OCI-M1 (cell line): ENCODE results near the gene ATP1A1.

Source experiments
- DNase-seq: peaks from one replicate; lab custom pipeline; 2025; lab: John Stamatoyannopoulos, UW

ATP1A1 gene

DNA sequence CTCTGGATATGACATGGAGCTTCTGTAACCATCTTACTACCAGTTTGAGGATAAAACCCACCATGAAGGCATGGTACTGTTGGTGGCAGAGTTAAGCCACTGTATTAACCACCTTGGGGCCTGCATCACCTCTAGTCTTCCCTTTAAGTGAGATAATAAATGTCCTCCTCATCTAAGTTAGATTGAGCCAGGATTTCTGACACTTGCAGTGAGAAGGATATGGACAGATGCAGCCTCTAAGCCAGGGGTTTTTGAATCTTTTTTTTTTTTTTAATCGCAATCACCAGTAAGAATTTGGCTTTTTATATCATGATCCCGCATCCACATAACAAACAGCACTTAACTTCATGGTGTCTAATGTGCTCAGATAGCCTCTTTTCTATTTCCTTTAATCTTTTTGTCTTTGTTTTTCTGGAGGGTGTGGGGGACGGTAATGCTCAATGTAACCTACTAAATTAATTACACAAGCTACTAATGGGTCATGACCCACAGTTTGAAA lies 42.2 kb downstream of the ATP1A1 start:
- DNase-seq, result no peak

DNA sequence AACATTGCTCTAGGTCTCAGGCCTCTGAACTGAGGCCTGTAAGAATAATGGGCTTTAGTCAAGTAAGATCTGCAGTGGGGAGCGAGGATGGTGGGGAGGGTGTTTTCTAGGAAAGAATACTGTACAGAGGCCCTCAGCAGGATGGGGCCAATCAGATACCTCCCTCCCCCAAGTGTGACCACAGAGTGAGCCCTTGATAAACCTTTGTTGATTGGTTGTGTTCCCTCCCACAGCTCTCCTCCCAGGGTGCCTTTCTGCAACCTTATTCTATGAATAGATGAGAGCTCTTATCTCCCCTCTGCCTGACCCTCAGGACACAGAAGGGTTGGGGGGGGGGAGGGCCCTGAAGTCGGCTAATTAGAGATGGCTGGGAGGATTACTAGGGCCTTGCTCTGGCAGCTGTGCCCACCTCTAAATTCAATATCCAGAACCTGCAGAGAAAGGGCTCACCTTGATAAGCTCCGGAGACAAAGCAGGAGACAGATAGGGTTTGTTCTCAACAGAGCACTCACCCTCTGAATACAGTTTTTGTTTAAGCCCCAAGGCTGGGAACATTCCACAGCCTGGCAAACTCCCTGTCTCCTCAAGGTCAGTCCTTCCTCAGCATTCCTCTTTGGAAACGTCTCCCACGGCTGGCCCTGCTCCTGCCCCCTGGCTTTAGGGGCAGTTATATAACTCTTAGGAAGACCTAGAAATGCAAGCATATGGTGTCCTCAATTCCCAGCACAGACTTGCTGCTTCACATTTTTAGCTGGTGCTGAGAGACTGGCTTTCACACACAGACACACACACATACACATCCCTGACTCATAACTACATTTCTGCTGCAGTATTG lies 42.9 kb downstream of the ATP1A1 start:
- peak; percentile 98 for DNase-seq

DNA sequence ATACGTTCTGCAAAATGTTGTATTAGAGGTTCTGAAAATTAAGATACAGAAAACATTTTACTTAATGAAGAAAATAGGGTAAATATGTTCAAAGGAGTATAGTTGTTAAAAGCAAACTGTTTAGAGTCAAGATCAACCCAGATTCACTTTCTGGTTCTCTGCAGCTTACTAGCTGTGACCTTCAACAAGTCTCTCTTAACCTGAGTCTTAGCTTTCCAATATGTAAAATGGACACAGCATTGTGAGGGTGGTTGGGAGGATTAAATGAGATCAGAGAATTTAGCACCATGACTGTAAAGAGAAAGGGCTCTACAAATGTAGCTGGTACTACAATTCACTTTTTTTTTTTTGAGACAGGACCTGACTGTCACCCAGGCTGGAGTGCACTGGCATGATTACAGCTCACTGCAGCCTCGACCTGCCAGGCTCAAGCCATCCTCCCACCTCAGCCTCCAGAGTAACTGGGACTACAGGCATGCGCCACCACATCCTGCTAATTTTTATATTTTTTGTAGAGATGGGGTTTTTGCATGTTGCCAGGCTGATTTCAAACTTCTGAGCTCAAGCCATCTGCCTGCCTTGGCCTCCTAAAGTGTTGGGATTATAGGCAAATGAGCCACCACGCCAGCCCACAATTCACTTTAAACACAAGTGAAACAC lies 43.9 kb downstream of the ATP1A1 start:
- DNase-seq, result no peak

DNA sequence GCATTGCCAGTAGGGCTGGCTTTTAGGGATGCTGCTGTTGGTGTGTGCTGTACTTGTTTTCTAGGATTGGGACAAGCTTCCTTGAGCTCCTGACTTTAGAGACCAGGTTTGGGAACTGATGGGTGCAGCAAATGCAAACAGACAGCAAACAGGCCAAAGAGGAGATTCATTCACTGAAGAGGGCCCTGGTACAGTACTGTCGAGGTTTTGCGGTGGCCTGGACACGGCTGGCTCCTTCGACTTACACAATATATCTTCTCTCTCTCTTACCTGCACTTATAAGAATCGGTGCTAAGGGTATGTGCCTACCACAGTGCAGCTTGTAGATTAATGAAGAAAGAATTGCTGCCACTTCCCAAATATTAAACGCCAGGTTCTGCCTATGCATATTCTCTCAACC lies 44.6 kb downstream of the ATP1A1 start:
- DNase-seq, result no peak

DNA sequence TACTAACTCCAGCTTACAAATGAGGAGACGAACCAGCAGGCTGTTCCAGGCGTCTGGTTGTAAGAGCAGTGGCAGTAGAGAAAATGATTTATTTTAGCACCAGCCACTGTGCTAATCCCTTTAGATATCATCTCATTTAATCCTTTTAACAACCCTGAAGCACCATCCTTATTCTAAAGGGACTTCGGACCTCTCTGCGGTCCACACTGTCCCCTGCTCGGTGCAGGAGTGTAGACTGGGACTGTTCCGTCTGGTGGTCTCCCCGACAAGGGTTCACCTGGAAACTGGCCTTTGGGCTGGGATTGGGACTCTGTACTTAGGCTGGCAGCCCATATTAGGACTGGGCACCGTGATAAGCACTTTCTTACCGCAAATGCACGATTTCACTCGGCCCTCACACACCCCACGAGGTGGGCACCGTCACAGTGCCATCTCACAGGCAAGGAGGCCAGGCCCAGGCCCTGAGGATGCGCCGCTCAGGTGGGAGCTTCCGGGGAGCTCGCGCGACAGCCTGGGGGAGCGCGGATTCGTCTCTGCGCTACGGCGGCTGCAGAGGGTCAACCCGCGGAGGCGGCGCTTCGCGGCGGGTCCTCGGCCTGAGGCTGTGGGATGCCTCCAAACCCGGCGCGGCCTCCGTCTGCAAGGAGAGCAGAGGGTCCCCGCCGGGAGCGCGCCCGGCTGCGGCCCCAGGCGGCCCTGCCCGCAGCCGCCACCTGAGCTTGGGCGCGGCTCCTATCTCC lies 45.2 kb downstream of the ATP1A1 start:
- peak; percentile 75 for DNase-seq

DNA sequence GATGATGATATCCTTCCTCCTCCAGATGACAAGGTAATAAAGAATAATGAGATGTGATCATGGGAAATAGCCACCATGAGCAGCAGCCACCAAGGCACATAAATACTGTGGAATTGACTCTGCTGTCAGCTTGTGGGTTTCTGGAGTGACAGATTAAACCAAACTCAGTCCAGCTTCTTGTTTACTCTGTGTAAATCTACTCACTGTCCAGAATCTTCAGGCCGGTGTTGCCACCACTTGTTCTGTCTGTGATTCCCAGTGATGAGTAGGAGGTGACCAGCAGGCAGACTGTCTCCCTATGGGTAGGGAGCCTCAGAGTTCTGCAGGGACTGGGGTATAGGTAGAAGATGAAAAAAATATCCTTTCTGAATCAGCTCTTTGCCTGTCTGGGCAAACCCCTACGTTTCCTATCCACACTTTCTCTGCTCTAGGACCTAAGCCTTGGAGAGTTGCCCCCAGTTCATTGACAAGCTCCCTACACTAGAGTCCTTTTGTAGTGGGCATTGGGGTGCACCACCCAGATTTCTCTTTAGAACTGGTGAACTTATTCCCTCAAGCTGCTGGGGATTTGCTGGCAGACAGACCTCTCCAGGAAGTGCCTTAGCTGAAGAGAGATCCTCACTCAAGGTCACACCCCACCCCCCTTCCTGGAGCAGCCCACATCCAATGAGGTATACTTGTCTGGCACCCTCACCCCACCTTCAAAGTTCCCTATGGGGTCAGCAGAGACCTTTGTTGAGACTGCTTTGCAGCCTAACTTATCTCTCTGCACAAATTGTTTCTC lies 47.6 kb downstream of the ATP1A1 start:
- peak; percentile 66 for DNase-seq

DNA sequence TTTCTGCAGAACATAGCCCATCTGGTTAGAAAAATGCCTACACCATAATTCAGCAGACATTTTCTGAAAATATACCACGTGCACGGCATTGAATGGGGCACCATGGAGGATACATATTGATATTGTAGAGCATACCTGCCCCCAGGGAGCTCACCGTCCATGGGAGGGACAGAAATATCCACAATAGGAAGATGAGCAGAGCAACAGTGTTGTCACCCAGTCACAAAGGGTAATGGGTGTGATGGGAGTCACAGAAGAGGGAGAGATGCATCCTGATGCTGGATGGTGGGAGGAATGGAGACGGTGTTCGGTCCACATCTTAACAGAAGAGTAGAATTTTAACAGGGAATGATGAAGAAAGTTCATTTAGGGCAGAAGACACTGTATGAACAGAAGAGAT lies 51.4 kb downstream of the ATP1A1 start:
- no peak for DNase-seq

DNA sequence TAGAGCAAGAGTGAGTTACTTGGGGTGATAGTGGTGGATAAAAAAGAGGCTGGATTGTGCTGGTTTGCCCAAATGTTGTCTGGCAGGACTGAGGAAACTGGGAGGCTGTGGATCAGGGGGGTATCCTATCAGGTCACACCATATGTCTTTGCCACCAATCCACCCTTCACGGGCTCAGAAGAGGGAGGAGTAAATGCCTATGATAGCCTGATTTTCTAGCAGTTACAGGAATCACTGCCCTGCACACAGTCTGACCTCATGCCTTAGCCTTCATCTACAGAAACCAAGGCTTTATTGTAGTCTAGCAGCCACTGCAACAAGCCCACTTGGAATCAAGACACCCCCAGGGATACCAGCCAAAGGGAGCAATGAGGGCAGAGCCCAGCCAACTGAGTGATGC lies 51.8 kb downstream of the ATP1A1 start:
- no peak for DNase-seq

DNA sequence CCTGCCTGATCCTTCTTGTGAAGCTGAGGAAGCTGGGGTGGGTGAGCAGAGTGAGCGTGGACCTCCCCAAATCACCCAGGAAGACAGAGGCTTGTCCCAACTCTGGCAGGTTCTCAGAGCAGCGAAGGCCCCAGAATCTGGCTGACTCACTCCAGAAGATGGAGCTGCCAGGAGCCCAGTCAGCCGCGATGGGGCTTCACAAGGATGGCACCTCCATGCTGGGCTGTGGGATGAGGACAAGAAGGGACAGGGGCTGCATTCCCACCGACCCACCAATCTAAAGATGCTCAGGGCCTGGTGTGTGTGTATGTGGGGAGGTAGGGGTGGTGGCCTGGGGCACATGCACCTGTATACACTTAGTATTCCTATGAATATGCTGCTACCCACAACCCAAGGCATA lies 52.9 kb downstream of the ATP1A1 start:
- DNase-seq, result no peak

DNA sequence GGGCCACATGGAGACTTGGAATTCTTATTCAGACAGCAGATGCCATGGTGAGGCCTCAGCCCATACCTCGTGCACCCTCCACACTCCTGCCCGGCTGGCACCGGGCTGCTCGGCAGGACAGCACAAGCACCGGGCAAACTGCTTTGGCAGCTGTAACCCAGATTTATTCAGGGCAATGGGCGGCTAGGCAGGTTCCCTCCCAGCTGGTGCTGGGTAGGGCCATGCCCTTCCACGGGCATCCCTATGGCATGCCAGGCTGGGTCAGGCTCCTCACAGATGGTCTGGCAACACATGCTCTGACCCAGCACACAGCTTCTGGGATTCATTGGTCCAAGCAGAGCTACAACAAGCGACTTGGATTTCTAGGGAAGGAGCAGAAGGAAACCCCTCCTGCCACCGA lies 53.4 kb downstream of the ATP1A1 start:
- no peak for DNase-seq

DNA sequence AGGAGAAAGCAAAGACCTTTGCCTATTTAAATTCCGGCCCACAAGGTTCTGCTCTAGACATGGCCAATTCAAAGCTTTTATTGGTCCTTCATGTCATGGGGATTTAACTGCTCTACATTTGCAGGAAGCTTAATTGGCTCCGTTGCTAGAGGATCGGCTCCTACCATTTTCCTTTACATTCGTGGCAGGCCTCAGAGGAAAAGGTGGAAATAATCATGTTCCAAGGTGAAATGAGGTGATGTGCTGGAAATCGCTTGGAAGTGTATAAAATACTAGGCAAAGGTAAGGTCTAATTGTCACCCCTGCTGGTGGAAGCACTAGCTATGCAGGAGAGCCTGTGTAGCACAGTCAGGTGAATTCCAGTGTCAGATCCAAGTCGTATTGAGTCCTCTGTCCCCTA lies 55.5 kb downstream of the ATP1A1 start:
- DNase-seq, result no peak

DNA sequence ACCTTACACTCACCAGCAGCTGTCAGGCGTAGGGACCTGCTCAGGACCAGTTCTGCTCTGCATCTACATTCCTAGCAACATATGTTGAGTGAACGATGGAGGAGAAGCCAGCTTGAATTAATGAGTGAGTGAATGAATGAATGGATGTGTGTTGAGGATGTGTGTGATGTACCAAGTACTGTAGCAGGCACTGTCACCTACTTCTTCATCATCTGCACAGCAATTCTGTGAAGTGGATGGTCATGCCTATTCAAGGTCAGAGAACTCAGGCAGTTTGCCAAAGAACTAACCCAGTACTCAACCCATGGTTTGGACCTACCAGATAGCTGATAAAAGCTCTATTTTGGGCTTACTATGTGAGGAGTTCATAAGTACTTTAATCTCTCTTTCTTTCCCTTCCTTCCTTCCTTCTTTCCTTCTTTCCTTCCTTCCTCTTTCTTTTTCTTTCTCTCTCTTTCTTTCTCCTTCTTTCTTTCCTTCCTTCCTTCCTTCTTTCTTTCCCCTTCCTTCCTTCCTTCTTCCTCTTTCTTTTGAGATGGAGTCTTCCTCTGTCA lies 56.9 kb downstream of the ATP1A1 start:
- DNase-seq, result peak; percentile 21

DNA sequence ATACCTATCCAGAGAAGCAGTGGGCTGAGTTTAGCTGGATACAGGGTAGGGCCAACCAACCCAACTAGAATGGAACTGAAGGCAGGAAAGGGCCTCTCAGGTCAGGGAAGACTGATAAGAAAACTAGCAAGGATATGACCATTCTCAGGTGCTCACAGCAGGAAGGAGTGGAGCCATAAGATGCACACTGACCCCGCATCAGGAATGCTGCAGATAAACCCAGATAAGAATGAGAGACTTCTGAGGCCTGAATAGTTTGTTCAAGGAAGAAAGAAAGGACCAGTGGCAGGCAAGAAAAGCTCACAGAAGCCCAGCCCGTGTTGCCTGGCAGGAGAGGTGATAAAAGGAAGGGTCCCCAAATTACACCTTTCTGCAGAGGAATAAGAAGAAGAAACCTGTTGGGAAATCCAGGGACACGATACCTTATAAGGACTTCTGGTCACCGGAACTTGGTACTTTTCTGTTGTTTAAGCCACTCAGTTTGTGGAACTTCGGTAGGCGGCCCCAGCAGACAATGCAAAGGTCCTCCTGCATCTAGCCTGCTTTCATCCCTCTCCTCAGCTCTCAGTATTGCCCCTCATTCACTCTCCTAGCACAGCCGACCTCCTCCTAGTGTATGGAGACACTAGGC lies 58.9 kb downstream of the ATP1A1 start:
- no peak for DNase-seq

DNA sequence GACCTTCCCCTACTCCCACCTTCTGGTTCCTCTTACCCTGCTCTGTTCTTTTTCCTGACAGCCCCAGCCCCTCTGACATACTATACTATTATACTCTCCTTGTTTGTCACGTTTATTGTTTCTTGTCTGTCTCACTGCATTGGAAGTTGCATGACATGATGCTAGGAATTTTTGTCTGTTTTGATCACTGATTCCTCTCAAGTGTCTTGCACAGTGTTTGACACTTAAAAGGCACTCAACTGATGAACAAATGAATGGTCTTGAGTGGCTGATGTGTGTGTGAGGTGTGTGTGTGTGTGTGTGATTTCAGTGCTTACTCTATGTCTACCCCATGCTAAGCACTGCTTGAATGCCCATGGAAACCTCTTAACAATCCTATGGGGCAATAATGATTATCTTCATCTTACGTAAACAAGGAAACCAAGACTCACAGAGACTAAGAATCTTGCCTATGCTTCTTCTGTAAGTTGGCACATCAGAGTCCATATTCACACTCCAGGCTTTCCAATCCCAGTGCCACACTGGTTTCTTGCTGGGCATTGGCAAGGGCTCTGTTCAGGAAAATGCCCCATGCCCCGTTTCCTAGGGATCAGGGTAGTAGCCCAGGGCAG lies 59.7 kb downstream of the ATP1A1 start:
- no peak for DNase-seq

DNA sequence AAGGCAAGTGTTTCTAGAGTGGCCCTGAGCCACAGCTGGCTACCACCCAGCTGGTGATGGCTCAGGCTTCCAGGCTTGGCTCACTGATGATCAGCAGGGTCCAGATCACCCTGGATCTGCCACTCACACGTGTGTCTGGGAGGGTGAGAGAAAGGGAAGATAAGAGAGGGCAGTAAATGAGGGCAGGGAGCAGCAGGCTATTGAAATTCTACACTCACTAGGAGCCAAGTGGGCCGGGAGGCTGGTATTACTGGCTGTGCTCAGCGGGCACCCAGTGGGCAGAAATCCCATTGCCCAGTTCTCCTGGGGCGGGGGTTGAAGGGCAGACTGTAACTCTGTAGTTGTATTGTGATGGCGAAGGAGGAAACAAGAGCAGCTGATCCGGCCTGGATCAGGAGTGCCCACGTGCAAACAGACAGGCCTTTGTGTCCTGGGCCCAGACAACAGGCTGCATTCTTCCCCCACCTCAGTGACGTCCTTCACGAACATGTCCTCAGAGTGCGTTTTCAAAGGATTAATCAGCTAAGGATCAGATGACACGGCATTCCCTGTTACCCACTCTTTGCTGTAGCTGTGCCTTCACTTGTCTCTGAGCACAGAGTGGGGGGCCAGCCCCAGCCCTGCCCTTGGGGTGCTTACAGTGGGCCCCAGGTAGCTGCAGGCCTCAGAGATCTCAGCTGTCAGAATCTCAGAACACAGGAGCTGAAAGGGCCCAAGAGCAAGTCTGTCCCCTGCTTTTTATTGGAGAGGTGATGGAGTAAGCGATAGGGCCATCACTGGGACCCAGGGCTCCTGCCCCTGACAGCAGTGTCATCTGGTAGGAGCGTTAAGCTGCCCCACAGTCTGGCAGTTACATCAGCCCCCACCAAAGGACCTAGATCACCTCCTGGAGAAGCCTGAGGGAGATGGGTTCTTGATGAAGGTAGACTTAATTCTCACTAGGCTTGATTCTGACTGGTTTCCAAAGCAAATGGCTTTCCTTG lies 60.5 kb downstream of the ATP1A1 start:
- no peak for DNase-seq

DNA sequence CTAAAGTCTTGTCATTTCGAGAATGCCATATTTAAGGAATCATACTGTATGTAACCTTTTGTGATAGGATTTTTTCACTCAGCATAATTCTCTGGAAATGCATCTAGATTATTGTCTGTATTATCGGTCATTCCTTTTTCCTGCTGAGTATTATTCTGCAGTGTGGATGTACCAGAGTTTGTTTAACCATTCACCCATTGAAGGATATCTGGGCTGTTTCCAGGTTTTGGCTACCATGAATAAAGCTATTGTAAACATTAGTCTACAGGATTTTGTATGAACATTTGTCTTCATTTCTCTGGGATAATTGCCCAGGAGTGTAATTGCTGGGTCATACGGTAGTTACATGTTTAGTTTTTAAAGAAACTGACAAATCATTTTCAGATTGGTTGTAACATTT lies 61.8 kb downstream of the ATP1A1 start:
- no peak for DNase-seq

DNA sequence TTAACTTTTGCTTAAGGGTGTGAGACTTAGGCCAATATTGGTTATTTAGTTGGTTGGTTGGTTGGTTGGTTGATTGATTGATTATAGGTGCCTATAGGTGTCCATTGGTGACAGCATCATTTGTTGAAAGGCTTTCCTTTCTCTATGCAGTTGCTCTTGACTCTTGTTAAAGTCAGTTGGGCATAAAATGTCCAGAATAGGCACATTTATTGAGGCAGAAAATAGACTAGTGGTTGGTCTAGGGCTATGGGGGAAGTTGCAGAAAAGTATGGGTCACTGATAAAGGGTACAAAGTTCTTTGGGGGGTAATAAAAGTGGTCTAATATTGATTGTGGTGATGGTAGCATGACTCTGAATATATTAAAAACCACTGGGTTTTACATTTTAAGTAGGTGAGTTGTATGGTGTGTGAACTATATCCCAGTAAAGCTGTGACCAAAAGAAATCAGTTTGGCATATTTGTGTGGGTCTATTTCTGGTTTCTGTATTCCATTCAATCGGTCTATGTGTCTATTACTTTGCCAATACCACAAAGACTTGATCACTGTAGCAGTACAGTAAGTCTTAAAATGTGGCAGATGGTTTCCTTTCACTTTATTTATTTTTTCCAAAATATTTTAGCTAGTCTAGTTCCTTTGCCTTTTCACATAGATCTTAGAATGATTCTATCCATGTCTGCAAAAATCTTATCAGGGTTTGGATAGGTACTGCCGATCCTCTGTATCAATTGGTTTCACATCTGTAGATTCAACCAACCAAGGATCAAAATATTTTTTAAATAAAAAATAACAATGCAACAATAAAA lies 63.0 kb downstream of the ATP1A1 start:
- no peak for DNase-seq

DNA sequence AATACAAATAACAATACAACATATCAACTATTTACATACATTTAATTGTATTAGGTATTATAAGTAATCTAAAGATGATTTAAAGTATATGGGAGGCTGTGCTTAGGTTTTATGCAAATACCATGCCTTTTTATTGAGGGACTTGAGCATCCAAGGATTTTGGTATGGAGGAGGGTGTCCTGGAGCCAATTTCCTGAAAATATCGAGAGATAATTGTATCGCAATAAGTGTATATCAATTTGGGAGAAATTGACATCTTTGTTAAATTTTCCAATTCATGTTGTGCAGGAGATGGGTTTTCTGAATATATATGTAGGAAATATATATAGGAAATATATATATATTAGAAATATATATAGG lies 63.5 kb downstream of the ATP1A1 start:
- no peak for DNase-seq

DNA sequence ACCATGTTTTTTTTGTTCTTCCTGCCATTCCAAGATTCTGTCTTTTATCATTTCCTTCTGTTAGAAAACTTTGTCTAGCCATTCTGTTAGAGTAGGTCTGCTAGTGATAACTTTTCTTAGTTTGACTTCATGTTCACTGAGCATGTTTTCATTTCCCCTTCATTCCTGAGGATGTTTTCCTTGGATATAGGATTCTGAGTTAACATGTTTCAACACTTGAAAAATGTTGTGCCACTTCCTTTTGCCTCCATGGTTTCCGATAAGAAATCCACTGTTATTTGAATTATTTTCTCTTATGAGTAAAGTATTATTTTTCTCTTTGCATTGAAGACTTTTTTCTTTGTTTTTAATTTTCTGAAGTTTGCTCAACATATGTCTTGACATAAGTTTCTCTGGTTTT lies 66.7 kb downstream of the ATP1A1 start:
- DNase-seq, result no peak
